GM10248 (cell line): ENCODE measurements around the gene SYTL5.

Source experiments
- CTCF ChIA-PET: fragments of 300-600 bp; sonication (Branson Sonifier 250); formaldehyde crosslinking; extraction: SDS; loops from one replicate; lab custom pipeline; 2021; ENCODE audit warnings: antibody characterized with exemption; lab: Yijun Ruan, JAX
- POLR2A ChIA-PET: fragments of 350-650 bp; sonication (Branson Sonifier 250); formaldehyde crosslinking; extraction: SDS; loops from one replicate; lab custom pipeline; 2020; ENCODE audit warnings: antibody characterized with exemption; lab: Yijun Ruan, JAX
- DNase-seq: peaks from one replicate; pipeline ENCODE4 v3.0.0; 2012; ENCODE audit errors: extremely low spot score
- CTCF ChIP-seq: IDR thresholded peaks from 2 replicates; pipeline ENCODE4 v1.5.1; 2012; ENCODE audit warnings: mild to moderate bottlenecking, low read depth; ENCODE audit errors: extremely low read depth, missing control alignments, control extremely low read depth

Gene SYTL5

GRCh38 chrX:38106991-38107655, 100.8 kb downstream of the SYTL5 start:
- no peak for TF ChIP-seq CTCF
- ChIA-PET POLR2A (no interaction called here), CTCF (no interaction called here)
- no peak for DNase-seq

DNA sequence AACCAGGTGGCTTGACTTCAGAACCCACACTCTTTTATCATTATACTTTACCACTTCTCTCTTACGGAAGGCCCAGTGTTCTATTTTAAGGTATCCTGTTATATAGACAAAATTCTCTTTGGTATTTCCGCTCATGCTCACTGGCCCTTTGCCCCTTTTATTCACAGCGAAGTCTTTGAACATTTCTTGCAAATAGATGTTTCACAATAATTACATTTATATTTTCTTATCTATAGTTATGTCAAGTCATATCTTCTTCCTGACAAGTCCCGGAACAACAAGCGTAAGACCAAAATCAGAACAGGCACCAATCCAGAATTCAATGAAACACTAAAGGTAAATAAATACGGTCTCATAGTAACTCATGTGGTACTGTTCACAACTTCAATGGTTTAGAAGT, 102.0 kb downstream of the SYTL5 start:
- ChIA-PET CTCF (no interaction called here), POLR2A (no interaction called here)
- DNase-seq = no peak
- TF ChIP-seq CTCF = no peak

DNA sequence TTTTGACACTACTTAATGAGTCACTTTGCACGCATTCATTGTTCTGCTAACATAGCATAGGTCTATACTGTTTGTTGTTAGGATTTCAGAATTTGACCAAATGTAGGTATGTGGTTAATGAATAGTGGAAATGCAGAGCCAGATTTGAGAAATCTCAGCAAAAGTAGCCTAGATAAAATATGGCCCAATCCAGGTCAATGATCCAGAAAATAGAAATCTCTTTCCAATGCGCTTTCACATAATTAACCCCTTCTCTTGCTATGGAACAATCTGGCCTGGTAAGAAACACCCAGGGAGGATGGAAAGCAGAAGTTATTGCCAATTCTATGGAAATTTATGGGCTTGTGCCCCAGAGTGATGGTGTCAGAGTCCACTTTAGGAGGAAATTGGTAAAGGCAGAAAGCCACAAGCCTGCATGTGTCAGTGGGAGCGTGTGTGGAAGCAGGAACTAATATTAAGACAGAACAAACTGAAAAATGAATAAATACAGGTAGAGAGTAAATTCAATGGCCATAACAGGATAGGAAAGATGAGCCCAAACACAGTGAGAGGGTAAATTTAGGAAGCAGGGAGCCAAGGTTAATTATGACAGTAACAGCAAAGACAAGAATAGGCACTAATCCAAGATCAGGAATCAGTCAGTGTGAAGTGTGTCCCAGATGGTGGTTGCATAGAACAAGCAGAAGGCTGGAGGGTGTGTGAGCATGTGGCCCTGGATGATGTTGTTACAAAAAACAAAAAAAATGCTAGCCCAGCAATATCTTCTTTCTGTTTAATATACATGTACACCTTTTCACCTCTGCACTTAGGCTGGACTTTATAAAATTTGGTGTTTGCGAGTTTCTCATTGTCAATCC, 102.9 kb downstream of the SYTL5 start:
- no peak for DNase-seq
- no peak for TF ChIP-seq CTCF
- POLR2A ChIA-PET = no interaction called here
- CTCF ChIA-PET = no interaction called here

- TF ChIP-seq CTCF = no peak
- ChIA-PET POLR2A (no interaction called here), CTCF (no interaction called here)
- no peak for DNase-seq
These were observed 103.9 kb downstream of the SYTL5 start for GRCh38 chrX:38110231-38110630.

DNA sequence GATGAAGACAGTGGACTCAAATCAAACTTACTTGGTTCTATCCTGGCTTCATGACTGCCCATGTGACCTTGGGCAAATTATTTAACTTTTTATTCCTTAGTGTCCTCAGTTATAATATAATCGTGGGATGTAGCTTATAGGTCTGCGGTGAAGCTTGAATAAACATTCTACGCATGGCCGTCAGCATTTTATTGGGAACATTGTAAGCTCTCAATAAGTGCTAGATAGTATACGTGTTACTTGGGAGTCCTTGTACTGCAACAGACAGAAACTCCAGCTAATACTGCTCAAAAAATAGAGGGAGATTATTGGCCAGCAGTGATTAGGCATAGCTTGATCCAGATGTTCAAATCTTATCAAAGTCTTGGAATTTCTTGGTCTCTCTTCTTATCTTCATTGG, 104.8 kb downstream of the SYTL5 start:
- TF ChIP-seq CTCF = no peak
- ChIA-PET CTCF (interaction anchor here (1.2 kb wide), 1 partner anchor 17 kb away, joined by 3 read pairs; no protein-coding TSS in a partner anchor), POLR2A (no interaction called here)
- no peak for DNase-seq

DNA sequence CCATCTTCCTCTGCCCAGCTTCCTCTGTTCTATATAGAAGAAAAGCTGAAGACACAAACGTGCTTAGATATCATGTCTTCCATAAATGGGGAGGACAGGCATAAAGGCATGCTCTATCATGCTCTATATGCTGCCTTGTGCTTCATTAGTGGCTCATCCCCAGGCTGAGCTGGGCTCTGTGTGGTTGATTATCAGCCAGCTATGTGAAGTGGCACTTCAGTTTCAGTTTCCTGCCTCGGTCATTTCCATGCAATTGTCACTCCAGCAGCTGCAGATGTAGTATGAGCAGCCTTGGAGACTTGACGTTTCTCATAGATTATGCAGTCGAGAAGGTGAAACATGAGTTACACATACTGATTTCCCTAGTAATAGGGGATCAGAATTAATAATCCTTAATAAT, 106.2 kb downstream of the SYTL5 start:
- POLR2A ChIA-PET = no interaction called here
- DNase-seq = no peak
- CTCF ChIA-PET = interaction anchor here (1.0 kb wide), 1 partner anchor 18 kb away, joined by 3 read pairs; no protein-coding TSS in a partner anchor
- no peak for TF ChIP-seq CTCF
